ENCODE data around the gene EEIG1. TPM values are rescaled to one million over a fixed set of nuclear protein-coding genes. Genes with fewer than 3 reads are reported as not detected.

Gene EEIG1
- total RNA-seq, 4 donors from 2014 or later, result 33.9 to 53.8 (median 50.2) TPM

DNA sequence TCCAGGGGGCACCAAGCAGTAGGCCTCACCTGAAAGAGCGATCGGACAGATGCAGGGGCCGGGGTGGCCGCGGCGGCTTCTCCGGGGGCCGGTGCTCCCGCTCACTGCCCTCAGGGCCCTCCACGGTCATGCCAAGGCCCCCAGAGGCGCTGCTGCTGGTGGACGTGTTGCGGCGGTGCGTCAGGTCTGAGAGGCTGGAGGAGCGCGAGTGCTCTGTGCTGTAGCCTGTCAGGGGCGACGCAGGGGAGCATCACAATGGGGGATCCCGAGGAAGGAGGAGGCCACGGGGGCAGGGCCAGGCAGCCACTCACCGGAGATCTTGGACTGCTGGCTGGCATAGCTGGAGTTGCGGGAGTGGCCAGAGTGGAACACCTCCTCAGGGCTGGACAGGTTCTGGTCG lies 35.5 kb downstream of the EEIG1 start:
- DNase-seq (ENCODE audit: low spot score in 2 of 2), result no peak
- Histone ChIP-seq H3K27ac (peak overlapping the region; percentile 56 to 99 (median 78)), H3K36me3 (peaks cover 0 to 46% (median 6%) of the 10 kb centered on the region in 3 donors), H3K27me3 (no peaks in the 10 kb centered on the region), H3K4me1 (peaks cover 0 to 94% (median 31%) of the 10 kb centered on the region in 4 donors), H3K4me3 (no peak overlapping the region), H3K9me3 (no peaks in the 10 kb centered on the region)
- TF ChIP-seq, protein P1, sequence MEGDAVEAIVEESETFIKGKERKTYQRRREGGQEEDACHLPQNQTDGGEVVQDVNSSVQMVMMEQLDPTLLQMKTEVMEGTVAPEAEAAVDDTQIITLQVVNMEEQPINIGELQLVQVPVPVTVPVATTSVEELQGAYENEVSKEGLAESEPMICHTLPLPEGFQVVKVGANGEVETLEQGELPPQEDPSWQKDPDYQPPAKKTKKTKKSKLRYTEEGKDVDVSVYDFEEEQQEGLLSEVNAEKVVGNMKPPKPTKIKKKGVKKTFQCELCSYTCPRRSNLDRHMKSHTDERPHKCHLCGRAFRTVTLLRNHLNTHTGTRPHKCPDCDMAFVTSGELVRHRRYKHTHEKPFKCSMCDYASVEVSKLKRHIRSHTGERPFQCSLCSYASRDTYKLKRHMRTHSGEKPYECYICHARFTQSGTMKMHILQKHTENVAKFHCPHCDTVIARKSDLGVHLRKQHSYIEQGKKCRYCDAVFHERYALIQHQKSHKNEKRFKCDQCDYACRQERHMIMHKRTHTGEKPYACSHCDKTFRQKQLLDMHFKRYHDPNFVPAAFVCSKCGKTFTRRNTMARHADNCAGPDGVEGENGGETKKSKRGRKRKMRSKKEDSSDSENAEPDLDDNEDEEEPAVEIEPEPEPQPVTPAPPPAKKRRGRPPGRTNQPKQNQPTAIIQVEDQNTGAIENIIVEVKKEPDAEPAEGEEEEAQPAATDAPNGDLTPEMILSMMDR (IDR thresholded peaks at IDR 0.05), result no peak
- no peak for TF ChIP-seq POLR2A (IDR thresholded peaks at IDR 0.05)
- TF ChIP-seq EP300 (IDR thresholded peaks at IDR 0.05), result no peak
- WGBS, 2 donors, result 80 to 100% methylated on average over 4 to 22 of the region's 24 CpGs

DNA sequence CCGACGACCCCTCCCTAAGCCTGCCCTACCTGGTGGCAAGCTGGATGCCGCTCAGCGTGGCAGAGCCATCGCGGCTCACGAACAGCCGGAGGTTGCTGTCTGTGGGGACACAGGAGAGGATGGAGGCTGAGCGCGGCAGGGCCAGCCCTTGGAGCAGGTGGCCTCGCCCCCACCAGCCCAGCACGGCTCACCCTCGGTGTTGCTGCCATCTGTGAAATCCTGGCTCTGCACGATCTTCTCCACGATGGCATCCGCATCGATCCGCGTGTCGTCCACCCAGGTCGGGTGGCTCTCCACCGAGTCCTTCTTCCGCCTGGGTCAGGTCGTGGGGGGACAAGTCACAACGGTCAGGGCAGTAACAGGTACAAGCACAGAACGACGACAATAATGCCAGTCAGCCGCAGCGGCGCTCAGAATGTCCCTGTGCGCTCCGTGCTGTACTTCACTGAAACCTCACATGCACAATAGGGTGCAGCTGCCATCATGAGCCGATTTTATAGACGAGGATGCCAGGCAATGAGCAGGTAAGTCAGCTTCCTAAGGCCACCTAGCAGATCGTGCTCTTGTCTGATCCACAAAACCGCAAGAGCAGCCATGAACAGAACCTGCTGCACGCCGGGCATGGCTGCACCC lies 36.1 kb downstream of the EEIG1 start:
- H3K4me3 ChIP-seq, result no peak overlapping the region
- TF ChIP-seq, protein P1 (IDR thresholded peaks at IDR 0.05), result no peak
- TF ChIP-seq POLR2A (IDR thresholded peaks at IDR 0.05), result no peak
- TF ChIP-seq EP300 (IDR thresholded peaks at IDR 0.05), result no peak
- H3K27me3 ChIP-seq, result no peaks in the 10 kb centered on the region
- WGBS, 2 donors, result 88 to 91% methylated on average over 31 to 38 of the region's 38 CpGs
- peaks cover 0 to 93% (median 31%) of the 10 kb centered on the region in 4 donors for H3K4me1 ChIP-seq
- H3K9me3 ChIP-seq, result no peaks in the 10 kb centered on the region
- peak overlapping the region in 3 of 4 donors; percentile 32 to 99 (median 98) for H3K27ac ChIP-seq
- DNase-seq (ENCODE audit: low spot score in 2 of 2), result no peak
- H3K36me3 ChIP-seq, result peaks cover 0 to 46% (median 6%) of the 10 kb centered on the region in 3 donors

DNA sequence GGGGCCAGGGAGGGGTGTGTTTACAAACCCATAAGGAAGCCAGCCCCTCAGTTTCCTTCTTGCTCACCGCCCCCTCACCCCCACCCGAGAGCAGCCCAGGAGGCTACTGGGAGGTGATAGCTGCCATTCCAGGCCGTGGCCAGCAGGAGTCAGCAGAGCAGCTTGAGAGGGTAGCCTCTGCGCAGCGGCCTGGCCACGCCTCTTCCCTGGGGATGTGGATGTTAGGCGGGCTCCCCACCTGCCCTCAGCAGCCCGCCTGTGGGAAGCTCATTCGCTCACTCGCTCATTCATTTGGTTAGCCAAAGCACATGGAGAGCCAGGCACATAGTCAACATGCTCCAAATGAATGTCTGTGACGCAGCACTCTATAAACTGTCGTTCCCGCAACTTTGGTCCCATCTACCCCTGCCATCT lies 37.1 kb downstream of the EEIG1 start:
- Histone ChIP-seq H3K27me3 (no peaks in the 10 kb centered on the region), H3K27ac (peak overlapping the region; percentile 11 to 99 (median 65)), H3K9me3 (no peaks in the 10 kb centered on the region), H3K4me3 (no peak overlapping the region), H3K4me1 (peaks cover 0 to 88% (median 29%) of the 10 kb centered on the region in 4 donors), H3K36me3 (peaks cover 0 to 46% (median 6%) of the 10 kb centered on the region in 3 donors)
- TF ChIP-seq, protein P1 (IDR thresholded peaks at IDR 0.05), result peak; percentile 86 to 97 (median 93)
- TF ChIP-seq POLR2A (IDR thresholded peaks at IDR 0.05) (peak in 1 of 2 donors; percentile 27), EP300 (IDR thresholded peaks at IDR 0.05) (peak in 1 of 2 donors; percentile 72)
- 22 to 26% methylated on average over 10 to 12 of the region's 13 CpGs for WGBS, 2 donors
- peak; percentile 81 to 86 for DNase-seq (ENCODE audit: low spot score in 2 of 2)

DNA sequence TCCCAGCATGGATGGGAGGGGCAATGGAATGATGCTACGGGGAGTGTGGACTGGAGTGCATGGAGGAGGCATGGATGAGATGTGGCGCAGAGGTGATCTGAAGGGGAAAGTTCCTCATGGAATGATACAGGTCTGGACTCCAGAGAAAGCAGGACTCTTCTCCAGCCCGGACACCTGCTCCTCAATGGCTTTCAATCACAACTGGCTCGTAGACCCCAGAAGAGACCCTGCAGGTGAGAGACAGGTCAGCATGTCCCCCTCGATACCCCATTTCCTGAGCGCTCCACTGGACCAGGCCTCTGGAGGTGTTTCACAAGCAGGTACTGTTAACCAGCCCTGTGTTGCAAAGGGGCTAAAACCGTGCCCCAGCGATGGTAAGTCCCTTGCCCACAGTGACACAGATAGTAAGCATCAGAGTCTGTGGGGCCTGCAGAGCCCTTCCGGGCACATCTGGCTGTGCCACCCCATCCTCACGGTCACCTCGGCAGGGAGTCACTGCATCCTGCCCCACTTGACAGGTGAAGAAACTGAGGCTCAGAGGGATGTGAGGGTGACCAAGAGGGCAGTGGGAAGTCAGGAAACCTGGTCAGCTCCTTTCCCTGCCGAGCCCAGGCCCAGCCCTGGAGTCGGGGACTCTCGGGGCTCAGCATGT lies 37.7 kb downstream of the EEIG1 start:
- H3K4me3 ChIP-seq, result no peak overlapping the region
- H3K9me3 ChIP-seq, result no peaks in the 10 kb centered on the region
- TF ChIP-seq EP300 (IDR thresholded peaks at IDR 0.05) (no peak), POLR2A (IDR thresholded peaks at IDR 0.05) (no peak)
- TF ChIP-seq, protein P1 (IDR thresholded peaks at IDR 0.05), result no peak
- H3K36me3 ChIP-seq, result peaks cover 0 to 46% (median 6%) of the 10 kb centered on the region in 3 donors
- H3K27me3 ChIP-seq, result no peaks in the 10 kb centered on the region
- peaks cover 0 to 88% (median 32%) of the 10 kb centered on the region in 4 donors for H3K4me1 ChIP-seq
- 64 to 75% methylated on average over 14 of the region's 14 CpGs for whole genome bisulfite sequencing, 2 donors
- no peak for DNase-seq (ENCODE audit: low spot score in 2 of 2)
- H3K27ac ChIP-seq, result peak overlapping the region; percentile 33 to 99 (median 69)

All from tibial nerve (tissue), 4 donors.